Lower leg skin (tissue), 4 donors: ENCODE measurements around the gene CEACAM3. TPM values are rescaled to one million over a fixed set of nuclear protein-coding genes. Genes with fewer than 3 reads are reported as not detected.

Experiments
- DNase-seq, 2 donors: peaks; one replicate each; pipeline ENCODE4 v3.0.0-alpha.2; 2019; ENCODE audit warnings: low spot score in 2 of 2
- H3K4me3 ChIP-seq: fragments of 200-600 bp; sonication (generic); 2 replicates; pipeline ENCODE4 v1.5.1; 2017; ENCODE audit warnings: mild to moderate bottlenecking, low read depth; ENCODE audit not compliant: poor library complexity, severe bottlenecking
- POLR2A ChIP-seq, 2 donors: fragments of 450-650 bp; IDR thresholded peaks; one replicate each; pipeline ENCODE4 v1.6.1; 2016 to 2017; ENCODE audit warnings: antibody characterized with exemption in 2 of 2, mild to moderate bottlenecking in 1 of 2, moderate library complexity in 1 of 2
- WGBS, 2 donors: methylation state at CpG; one replicate each; pipeline ENCODE4 v1.1.5; 2018; 5-methylcytosine and 5-hydroxymethylcytosine counted together
- intact Hi-C: fragments of 100-400 bp; cut with DNase I; formaldehyde crosslinking; loops from one replicate; pipeline ENCODE4 v1.15.0; 2023; ENCODE audit warnings: low total_unique reads
- total RNA-seq, 4 donors: library from RNA; depleted of rRNA; stranded (reverse); fragments of >200 nt; gene quantifications; one replicate each; pipeline ENCODE4 v1.1.0, GENCODE V29; 2016
- TF ChIP-seq, protein P1 (sequence below), 3 donors: fragments of 450-650 bp; IDR thresholded peaks; one replicate each; pipeline ENCODE4 v1.5.1; 2016; ENCODE audit warnings: antibody characterized with exemption in 3 of 3, mild to moderate bottlenecking in 3 of 3, moderate library complexity in 2 of 3

CEACAM3 gene
- total RNA-seq, 4 donors from 2014 or later, result not detected

DNA sequence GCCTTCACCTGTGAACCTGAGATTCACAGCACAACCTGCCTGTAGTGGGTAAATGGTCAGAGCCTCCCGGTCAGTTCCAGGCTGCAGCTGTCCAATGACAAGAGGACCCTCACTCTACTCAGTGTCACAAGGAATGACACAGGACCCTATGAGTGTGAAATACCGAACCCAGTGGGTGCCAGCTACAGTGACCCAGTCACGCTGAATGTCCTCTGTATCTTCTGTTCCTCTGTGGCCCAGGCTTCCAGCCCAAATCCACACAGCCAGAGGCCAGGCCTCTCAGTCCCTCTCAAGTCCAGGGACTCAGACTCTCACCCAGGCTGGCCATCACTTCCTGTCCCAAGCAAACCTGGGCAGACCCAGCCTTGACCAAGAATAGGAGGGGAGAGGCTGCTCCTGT is 10.8 kb downstream of the CEACAM3 start:
- TF ChIP-seq, protein P1, sequence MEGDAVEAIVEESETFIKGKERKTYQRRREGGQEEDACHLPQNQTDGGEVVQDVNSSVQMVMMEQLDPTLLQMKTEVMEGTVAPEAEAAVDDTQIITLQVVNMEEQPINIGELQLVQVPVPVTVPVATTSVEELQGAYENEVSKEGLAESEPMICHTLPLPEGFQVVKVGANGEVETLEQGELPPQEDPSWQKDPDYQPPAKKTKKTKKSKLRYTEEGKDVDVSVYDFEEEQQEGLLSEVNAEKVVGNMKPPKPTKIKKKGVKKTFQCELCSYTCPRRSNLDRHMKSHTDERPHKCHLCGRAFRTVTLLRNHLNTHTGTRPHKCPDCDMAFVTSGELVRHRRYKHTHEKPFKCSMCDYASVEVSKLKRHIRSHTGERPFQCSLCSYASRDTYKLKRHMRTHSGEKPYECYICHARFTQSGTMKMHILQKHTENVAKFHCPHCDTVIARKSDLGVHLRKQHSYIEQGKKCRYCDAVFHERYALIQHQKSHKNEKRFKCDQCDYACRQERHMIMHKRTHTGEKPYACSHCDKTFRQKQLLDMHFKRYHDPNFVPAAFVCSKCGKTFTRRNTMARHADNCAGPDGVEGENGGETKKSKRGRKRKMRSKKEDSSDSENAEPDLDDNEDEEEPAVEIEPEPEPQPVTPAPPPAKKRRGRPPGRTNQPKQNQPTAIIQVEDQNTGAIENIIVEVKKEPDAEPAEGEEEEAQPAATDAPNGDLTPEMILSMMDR (IDR thresholded peaks at IDR 0.05), result no peak
- TF ChIP-seq POLR2A (IDR thresholded peaks at IDR 0.05), result no peak
- DNase-seq, result no peak
- WGBS, 2 donors, result 82 to 85% methylated on average over 3 of the region's 3 CpGs
- intact Hi-C loops, result no loop called here
- H3K4me3 ChIP-seq, result no peak overlapping the region

GRCh38 chr19:41808663-41809566 is 12.5 kb downstream of the CEACAM3 start:
- TF ChIP-seq, protein P1 (IDR thresholded peaks at IDR 0.05), result no peak
- TF ChIP-seq POLR2A (IDR thresholded peaks at IDR 0.05), result no peak
- H3K4me3 ChIP-seq, result no peak overlapping the region
- intact Hi-C loops, result no loop called here
- peak in 1 of 2 donors; percentile 26 for DNase-seq
- 67 to 70% methylated on average over 16 of the region's 16 CpGs for WGBS, 2 donors

DNA sequence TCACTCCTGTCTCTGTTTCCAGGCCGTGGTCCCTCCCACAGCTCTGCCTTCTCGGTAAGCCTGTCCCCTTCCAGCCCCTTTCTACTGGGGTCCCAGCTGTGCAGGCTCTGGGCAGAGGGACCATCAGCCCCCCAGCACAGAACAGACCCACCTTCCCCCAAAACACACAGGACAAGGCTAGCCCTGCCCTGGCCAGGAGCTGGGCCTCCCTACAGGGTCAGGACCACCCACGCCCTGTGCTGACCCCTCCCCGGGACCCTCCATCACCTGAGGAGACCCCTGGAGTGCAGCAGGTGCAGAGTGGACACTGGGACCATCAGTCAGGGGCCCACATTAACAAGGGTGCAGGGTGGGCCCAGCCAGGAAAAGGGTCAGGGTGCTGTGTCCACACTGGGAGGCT is 13.9 kb downstream of the CEACAM3 start:
- TF ChIP-seq, protein P1 (IDR thresholded peaks at IDR 0.05), result no peak
- no peak for TF ChIP-seq POLR2A (IDR thresholded peaks at IDR 0.05)
- 62 to 66% methylated on average over 4 of the region's 4 CpGs for WGBS, 2 donors
- H3K4me3 ChIP-seq, result no peak overlapping the region
- intact Hi-C loops, result no loop called here
- DNase-seq, result no peak

GRCh38 chr19:41811036-41811435 is 14.6 kb downstream of the CEACAM3 start:
- TF ChIP-seq, protein P1 (IDR thresholded peaks at IDR 0.05), result no peak
- no peak for TF ChIP-seq POLR2A (IDR thresholded peaks at IDR 0.05)
- 39 to 56% methylated on average over 3 of the region's 3 CpGs for WGBS, 2 donors
- H3K4me3 ChIP-seq, result no peak overlapping the region
- intact Hi-C loops, result no loop called here
- peak in 1 of 2 donors; percentile 27 for DNase-seq

DNA sequence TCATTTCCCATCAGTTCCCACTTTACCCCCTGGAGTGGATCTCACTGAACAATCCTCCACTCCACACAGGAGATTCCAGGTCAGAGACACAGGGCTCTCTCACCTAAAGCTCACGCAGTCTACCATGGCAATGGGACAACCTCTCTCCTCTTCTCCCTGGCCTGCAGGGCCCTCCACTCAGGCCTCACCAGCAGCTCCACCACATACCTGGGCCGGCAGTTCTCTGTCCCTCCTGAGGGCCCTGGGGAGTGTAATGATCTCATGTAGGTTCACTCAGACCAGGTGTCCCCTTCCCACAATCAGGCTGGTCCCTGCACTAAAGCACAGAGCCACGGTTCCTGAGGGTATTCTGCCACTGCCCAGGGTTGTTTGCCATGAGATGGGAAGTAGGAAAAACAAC is 15.6 kb downstream of the CEACAM3 start:
- intact Hi-C loops, result no loop called here
- H3K4me3 ChIP-seq, result no peak overlapping the region
- no peak for DNase-seq
- 70 to 80% methylated on average over 3 of the region's 3 CpGs for WGBS, 2 donors
- no peak for TF ChIP-seq POLR2A (IDR thresholded peaks at IDR 0.05)
- TF ChIP-seq, protein P1 (IDR thresholded peaks at IDR 0.05), result no peak
